ENCODE data around the gene HDDC3.
"Not testable (repeated sequence)": the region's sequence is repeated elsewhere in the genome, so short reads cannot be mapped to it uniquely, and the experiment has no call there.

HDDC3 gene

DNA sequence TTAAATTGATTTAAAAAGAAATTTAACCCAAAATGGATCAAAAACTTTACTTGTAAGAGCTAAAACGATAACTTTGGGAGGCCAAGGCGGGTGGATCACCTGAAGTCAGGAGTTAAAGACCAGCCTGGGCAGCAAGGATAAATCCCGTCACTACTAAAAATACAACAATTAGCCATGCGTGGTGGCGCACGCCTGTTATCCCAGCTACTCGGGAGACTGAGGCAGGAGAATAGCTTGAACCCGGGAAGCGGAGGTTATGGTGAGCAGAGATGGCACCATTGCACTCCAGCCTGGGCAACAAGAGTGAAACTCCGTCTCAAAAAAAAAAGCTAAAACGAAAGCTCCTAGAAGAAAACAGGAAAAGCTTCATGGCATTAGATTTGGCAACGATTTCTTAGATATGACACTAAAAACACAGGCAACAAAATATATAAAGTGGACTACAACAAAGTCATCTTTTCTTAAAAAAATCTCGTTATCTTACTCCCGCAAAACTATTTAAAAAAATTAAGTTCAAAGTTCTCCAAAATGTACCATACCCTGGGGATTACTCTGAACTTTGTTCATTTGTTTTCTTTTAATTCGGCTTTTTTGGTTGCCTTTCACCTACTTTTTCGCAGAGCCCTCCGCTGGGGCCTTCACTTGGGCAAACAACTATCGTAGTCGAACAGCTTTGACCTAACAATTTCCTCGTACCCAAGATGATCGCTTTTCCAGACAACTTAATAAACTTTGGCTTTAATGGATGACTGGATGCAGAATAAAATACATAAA lies 2.9 kb downstream of the HDDC3 start:
- DNase-seq (ENCODE audit: low read depth in 1 of 2, low spot score in 1 of 2), result no peak
- Histone ChIP-seq H3K27me3 (ENCODE audit: insufficient read depth, poor library complexity, severe bottlenecking) (no peaks in the 10 kb centered on the region), H3K27ac (replicated peaks) (peak overlapping the region; percentile 93), H3K4me3 (replicated peaks; ENCODE audit: insufficient read depth, low read length) (peak overlapping the region; percentile 47)
- TF ChIP-seq SPI1 (IDR thresholded peaks at IDR 0.05; ENCODE audit: borderline replicate concordance, low read depth), result no peak
- TF ChIP-seq, protein P1, sequence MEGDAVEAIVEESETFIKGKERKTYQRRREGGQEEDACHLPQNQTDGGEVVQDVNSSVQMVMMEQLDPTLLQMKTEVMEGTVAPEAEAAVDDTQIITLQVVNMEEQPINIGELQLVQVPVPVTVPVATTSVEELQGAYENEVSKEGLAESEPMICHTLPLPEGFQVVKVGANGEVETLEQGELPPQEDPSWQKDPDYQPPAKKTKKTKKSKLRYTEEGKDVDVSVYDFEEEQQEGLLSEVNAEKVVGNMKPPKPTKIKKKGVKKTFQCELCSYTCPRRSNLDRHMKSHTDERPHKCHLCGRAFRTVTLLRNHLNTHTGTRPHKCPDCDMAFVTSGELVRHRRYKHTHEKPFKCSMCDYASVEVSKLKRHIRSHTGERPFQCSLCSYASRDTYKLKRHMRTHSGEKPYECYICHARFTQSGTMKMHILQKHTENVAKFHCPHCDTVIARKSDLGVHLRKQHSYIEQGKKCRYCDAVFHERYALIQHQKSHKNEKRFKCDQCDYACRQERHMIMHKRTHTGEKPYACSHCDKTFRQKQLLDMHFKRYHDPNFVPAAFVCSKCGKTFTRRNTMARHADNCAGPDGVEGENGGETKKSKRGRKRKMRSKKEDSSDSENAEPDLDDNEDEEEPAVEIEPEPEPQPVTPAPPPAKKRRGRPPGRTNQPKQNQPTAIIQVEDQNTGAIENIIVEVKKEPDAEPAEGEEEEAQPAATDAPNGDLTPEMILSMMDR (IDR thresholded peaks at IDR 0.05; ENCODE audit: insufficient read depth, low read length), result no peak
- TF ChIP-seq, protein P2, sequence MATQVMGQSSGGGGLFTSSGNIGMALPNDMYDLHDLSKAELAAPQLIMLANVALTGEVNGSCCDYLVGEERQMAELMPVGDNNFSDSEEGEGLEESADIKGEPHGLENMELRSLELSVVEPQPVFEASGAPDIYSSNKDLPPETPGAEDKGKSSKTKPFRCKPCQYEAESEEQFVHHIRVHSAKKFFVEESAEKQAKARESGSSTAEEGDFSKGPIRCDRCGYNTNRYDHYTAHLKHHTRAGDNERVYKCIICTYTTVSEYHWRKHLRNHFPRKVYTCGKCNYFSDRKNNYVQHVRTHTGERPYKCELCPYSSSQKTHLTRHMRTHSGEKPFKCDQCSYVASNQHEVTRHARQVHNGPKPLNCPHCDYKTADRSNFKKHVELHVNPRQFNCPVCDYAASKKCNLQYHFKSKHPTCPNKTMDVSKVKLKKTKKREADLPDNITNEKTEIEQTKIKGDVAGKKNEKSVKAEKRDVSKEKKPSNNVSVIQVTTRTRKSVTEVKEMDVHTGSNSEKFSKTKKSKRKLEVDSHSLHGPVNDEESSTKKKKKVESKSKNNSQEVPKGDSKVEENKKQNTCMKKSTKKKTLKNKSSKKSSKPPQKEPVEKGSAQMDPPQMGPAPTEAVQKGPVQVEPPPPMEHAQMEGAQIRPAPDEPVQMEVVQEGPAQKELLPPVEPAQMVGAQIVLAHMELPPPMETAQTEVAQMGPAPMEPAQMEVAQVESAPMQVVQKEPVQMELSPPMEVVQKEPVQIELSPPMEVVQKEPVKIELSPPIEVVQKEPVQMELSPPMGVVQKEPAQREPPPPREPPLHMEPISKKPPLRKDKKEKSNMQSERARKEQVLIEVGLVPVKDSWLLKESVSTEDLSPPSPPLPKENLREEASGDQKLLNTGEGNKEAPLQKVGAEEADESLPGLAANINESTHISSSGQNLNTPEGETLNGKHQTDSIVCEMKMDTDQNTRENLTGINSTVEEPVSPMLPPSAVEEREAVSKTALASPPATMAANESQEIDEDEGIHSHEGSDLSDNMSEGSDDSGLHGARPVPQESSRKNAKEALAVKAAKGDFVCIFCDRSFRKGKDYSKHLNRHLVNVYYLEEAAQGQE (IDR thresholded peaks at IDR 0.05; ENCODE audit: insufficient replicate concordance, low read depth), result no peak
- no peak for TF ChIP-seq POLR2AphosphoS5 (IDR thresholded peaks at IDR 0.05; ENCODE audit: low read depth)

DNA sequence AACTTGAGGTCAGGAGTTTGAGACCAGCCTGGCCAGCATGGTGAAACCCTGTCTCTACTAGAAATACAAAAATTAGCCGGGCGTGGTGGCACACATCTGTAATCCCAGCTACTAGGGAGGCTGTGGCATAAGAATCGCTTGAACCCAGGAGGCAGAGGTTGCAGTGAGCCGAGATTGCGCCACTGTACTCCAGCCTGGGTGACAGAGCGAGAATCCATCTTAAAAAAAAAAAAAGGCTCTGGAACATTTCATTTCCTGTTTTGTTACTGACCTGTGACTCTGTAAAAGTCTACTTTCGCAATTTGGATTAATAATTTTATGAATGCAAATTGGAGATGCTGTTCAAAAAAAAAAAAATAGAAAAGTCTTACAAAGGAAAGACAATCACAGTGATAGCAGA lies 4.2 kb downstream of the HDDC3 start:
- not testable (repeated sequence) for H3K27me3 ChIP-seq (ENCODE audit: insufficient read depth, poor library complexity, severe bottlenecking); H3K4me3 ChIP-seq (replicated peaks; ENCODE audit: insufficient read depth, low read length)
- peak in 1 of 2 experiments; percentile 50 for DNase-seq (ENCODE audit: low read depth in 1 of 2, low spot score in 1 of 2)
- H3K27ac ChIP-seq (replicated peaks), result peak overlapping the region; percentile 93
- 0 out of 2 replicates have a peak, but pooled peaks have one; percentile 27 for TF ChIP-seq SPI1 (IDR thresholded peaks at IDR 0.05; ENCODE audit: borderline replicate concordance, low read depth)

DNA sequence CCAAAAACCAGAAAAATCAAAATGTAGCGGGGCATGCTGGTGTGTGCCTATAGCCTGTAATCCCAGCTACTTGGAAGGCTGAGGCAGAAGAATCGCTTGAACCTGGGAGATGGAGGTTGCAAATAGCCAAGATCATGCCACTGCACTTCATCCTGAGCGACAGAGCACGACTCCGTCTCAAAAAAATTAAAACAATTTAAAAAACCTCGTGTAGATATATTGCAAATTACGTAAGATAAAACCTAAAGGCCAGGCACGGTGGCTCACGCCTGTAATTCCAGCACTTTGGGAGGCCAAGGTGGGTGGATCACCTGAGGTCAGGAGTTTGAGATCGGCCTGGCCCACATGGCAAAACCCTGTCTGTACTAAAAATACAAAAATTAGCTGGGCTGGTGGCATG lies 5.6 kb downstream of the HDDC3 start:
- H3K27me3 ChIP-seq (ENCODE audit: insufficient read depth, poor library complexity, severe bottlenecking); DNase-seq (ENCODE audit: low read depth in 1 of 2, low spot score in 1 of 2); H3K27ac ChIP-seq (replicated peaks); H3K4me3 ChIP-seq (replicated peaks; ENCODE audit: insufficient read depth, low read length): not testable (repeated sequence)

DNA sequence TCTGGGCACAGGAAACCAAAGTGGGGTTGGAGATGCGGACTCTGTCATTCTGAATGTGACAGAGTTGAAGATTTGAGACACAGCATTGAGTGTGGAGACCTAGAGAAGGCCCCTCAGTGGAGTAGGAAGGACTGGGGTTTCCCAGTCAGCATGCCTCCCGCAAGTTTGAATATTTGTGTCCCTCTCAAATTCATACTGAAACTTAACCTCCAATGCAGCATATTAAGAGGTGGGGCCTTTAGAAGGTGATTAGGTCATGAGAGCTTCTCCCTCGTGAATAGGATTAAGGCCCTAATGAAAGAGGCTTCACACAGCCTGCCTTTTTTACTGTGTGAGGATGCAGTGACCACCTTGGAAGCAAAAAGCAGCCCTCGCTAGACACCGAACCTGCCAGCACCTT lies 8.0 kb downstream of the HDDC3 start:
- Histone ChIP-seq H3K27me3 (ENCODE audit: insufficient read depth, poor library complexity, severe bottlenecking) (no peaks in the 10 kb centered on the region), H3K27ac (replicated peaks) (no peak overlapping the region), H3K4me3 (replicated peaks; ENCODE audit: insufficient read depth, low read length) (no peak overlapping the region)
- no peak for DNase-seq (ENCODE audit: low read depth in 1 of 2, low spot score in 1 of 2)
- TF ChIP-seq, protein P2 (IDR thresholded peaks at IDR 0.05; ENCODE audit: insufficient replicate concordance, low read depth), result no peak
- TF ChIP-seq GABPA (IDR thresholded peaks at IDR 0.05; ENCODE audit: low read depth) (no peak), POLR2AphosphoS5 (IDR thresholded peaks at IDR 0.05; ENCODE audit: low read depth) (no peak), SPI1 (IDR thresholded peaks at IDR 0.05; ENCODE audit: borderline replicate concordance, low read depth) (no peak)
- TF ChIP-seq, protein P1 (IDR thresholded peaks at IDR 0.05; ENCODE audit: insufficient read depth, low read length), result no peak

DNA sequence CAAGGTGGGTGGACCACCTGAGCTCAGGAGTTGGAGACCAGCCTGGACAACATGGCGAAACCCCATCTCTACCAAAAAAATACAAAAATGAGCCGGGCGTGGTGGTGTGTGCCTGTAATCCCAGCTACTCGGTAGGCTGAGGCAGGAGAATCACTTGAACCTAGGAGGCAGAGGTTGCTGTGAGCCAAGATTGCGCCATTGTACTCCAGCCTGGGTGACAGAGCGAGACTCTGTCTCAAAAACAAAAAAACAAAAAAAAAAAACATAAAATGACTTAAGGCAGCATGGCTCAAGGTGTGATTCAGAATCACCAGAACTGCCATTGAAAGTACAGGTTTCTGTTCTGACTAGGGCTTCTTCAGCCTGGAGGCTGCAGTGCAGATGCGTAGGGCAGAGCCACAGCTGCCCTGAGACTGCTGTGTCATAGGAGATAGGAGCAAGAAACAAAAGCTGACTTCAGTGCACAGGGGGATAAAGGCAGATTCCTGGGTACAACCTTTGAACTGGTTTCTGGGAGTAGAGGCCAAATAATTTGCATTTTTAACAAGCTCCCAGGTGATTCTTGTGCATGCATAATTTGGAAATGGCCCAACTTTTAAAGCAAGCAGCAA lies 9.5 kb downstream of the HDDC3 start:
- not testable (repeated sequence) for H3K27ac ChIP-seq (replicated peaks); H3K27me3 ChIP-seq (ENCODE audit: insufficient read depth, poor library complexity, severe bottlenecking); H3K4me3 ChIP-seq (replicated peaks; ENCODE audit: insufficient read depth, low read length); DNase-seq (ENCODE audit: low read depth in 1 of 2, low spot score in 1 of 2)

All from HL-60 (cell line).